Measurements from ENCODE around the gene ZFP62.
"Not testable (repeated sequence)": the region's sequence is repeated elsewhere in the genome, so short reads cannot be mapped to it uniquely, and the experiment has no call there.

Gene ZFP62

GRCh38 chr5:180860887-180861822, at the start of gene ZFP62:
Gene ZFP62, minus strand, starts transcription at chr5:180861276. Its CDS starts 57 bp downstream, at chr5:180861219.
- peak; percentile 77 for DNase-seq

- DNase-seq = no peak
These were observed 49.7 kb upstream of the ZFP62 start for GRCh38 chr5:180910735-180911134.

DNA sequence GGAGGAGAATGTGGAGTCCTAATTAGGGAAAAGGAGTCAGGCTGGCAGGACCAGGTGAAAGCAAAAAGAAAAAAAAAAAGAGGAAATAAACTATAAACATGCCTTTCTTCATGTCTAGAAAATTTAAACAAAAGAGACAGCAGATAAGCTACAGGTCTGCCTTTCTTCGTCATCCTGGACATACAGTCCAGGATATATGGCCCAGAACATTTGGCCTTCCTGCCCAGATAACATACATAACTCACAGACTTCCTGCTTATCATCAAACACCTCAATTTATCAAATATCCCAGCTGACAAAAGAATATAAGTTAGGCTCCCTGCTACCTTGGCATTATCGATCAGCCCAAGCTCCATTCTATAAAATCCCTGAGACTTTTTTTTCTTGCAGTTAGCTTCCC, 49.1 kb upstream of the ZFP62 start:
- no peak for DNase-seq

DNA sequence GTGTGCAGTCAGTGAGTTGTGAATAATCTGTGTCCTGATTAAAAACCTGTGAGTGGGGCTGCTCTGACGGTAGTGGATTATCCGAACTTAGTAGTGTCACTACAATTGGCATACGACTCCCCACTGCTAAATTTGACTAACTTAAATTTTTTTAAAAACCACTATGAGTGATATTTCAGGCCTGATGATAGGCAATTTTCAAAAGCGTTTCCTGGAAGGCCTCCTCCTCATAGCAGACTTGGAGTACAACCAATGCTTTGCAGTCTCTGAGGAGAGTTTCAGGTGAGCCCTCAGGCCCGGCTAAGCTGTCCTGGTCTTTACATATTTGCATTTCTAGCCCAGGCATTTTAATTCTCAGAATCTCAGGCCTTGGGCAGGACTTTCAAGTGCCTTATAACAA, 48.7 kb upstream of the ZFP62 start:
- DNase-seq = no peak

DNA sequence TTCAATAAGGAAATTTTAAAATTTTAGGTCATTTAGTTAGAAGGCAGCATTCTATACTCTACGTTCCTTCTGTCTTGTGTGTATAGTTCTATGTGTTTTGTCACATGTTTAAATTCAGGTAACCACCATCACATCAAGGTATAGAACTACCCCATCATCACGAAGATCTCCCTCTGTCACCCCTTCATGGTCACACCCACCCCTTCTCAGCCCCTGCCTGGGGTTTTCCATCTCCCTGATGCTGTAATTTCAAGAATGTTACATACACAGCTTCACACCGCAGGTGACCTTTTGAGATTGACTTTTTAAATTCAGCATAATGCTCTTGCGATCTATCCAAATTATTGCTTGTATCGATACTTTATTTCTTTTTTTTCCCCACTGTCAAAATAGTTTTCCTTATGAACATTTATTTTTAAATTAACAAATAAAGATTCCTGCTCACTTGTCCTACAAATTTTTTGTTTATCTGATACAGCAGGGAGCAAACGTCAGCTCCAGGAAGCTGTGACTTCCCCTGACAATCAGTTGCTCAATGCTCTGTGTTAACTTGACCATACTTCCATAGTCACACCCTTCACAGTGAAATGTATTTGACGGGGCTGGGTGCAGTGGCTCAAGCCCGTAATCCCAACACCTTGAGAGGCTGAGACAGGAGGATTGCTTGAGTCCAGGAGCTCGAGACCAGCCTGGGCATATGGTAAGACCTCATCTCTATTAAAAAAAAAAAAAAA, 48.1 kb upstream of the ZFP62 start:
- DNase-seq = no peak

DNA sequence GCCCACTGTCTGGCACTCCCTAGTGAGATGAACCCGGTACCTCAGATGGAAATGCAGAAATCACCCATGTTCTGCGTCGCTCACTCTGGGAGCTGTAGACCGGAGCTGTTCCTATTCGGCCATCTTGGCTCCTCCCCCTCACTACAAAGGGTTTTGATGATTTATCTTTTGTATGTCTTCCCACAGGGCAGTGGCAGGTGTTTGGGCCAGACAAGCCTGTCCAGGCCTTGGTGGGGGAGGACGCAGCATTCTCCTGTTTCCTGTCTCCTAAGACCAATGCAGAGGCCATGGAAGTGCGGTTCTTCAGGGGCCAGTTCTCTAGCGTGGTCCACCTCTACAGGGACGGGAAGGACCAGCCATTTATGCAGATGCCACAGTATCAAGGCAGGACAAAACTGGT, 47.3 kb upstream of the ZFP62 start:
- DNase-seq = no peak

DNA sequence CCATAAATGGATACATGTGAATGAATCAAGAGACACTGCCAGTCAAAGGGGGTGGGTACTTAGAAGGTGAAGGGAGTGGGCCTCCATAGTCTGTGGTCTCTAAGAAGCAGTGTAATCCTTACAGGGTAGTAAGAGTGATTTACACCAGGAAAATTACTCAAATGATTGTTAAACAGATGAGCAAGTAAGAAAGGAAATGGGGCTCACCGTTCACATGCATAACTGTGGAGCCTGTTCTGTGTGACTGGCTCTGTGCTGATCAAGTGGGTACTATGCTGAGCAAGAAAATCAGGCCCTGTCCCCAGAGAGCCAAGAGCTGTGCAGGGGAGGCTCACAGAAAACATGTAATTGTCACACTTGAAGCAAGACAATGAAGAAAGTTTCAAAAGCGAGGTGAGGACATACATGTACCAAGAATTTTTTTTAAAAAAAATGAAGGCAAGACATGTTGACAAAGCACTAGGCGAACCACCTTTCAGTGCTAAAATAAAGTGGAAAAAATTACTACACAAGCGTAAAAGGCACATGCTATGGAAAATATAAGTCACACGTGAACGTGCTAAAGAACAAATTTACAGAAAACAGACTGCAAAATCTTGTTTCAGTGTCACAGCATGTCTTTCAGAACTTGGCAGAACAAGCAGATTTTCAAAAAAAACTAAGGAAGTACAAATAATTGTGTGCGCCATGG, 40.4 kb upstream of the ZFP62 start:
- no peak for DNase-seq

GRCh38 chr5:180900178-180900577, 39.1 kb upstream of the ZFP62 start:
- DNase-seq = no peak

DNA sequence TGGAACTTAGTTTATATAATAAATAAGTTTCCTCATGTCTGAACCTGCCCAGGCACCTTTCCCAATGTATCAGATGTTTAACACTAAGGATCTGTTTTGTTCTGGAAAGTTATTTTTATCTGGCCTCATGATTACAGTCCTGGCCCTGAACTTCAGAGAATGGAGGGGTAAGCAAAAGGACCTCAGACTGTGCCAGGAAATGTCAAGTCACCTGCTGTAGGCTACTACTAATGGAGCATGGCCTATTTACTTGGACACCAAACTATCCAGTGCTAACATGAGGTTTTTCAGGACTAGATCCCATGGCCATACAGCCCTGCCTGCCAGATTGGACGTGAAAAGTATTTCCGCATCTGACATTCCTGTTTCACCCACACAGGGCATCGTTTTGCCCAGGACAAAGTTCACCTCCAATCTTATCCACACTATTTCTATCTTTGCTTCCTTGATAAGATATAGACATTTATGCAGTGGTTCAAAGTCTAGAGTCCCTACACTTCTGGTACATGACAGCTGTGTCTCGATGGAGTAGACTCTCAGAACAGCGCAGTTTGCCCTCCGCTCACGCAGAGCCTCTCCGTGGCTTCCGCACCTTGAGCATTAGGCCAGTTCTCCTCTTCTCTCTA, 37.7 kb upstream of the ZFP62 start, which contains the start of gene BTNL8:
TSS of gene BTNL8 (plus strand) at position 539 of the 626 bp plus-strand sequence. CDS start 152 bp downstream, outside the sequence.
- no peak for DNase-seq

DNA sequence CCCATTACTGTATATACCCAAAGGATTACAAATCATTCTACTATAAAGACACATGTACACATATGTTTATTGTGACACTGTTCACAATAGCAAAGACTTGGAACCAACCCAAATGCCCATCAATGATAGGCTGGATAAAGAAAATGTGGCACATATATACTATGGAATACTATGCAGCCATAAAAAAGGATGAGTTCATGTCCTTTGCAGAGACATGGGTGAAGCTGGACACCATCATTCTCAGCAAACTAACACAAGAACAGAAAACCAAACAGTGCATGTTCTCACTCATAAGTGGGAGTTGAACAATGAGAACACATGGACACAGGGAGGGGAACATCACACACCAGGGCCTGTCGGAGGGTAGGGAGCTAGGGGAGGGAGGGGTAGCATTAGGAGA, 34.3 kb upstream of the ZFP62 start:
- not testable (repeated sequence) for DNase-seq

GRCh38 chr5:180889381-180889780, 28.3 kb upstream of the ZFP62 start:
- no peak for DNase-seq

DNA sequence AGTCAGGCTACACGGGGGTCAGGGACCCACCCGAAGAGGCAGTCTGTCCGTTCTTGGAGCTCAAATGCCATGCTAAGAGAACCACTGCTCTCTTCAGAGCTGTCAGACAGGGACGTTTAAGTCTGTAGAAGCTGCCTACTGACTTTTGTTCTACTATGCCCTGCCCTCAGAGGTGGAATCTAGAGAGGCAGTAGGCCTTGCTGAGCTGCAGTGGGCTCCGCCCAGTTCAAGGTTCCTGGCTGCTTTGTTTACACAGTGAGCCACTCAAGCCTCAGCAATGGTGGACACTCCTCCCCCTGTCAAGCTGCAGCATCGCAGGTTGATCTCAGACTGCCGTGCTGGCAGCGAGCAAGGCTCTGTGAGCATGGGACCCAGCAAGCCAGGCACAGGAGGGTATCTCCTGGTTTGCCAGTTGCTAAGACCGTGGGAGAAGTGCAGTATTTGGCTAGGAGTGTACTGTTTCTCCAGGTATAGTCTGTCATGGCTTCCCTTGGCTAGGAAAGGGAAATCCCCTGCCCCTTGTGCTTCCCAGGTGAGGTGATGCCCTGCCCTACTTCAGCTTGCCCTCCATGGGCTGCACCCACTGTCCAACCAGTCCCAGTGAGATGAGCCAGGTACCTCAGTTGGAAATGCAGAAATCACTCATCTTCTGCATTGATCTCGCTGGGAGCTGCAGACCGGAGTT, 24.9 kb upstream of the ZFP62 start:
- DNase-seq = not testable (repeated sequence)

DNA sequence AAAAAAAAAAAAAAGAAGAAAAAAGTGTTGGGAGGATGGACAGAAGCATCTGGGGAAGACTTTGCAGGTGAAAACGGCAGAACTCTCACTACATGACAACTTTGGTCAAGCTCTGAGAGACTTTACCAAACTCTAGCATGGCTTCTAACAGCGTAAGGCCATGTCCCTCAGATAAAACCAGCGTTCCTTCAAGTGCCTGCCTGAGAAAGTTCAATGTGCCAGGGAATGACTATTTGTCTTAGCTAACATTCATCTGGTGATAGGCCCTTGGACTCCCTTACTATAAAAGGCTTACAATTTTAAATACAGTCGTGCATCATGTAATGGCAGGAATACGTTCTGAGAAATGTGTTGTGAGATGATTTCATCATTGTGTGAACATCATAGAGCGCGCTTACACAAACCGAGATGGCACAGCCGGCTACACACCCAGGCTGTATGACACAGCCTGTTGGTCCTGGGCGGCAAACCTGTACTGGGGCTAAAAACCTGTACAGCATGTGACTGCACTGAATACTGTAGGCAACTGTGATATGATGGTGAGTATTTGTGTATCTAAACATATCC, 14.9 kb upstream of the ZFP62 start:
- no peak for DNase-seq

DNA sequence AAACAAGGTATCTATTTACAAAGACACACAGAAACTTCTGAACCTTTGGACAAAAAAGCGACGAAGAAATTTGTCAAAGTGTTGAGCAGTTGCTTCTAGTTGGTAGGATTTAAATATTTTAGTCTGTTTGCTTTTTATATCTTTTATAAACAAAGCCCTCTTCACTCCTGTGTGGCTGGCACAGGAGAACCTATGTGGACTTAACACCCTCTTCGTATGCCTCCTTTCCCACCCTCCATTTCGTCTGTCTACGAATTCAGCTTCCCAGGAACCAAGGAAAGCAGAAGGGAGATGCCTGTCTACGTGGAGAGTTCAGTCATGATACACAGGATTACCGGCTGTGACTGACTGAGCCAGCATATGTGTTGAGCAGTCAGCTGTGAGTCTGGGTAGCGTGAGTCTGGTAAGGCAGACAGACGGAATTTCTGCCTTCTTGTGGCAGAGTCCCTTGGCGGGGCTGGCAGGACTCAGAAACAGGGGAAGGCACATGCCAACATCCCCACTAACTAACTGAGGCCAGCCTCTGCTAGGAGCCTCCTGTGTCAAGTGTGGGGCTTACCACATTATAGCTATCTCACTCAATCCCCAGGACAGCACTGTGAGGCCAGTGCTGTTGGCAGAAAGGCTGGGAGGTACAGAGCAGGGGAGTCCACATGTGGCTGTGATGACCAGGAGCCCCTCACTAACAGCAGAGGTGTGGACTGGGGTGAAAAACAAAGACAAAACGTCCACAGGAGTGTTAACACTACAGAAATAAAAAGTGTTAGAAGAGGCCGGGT, 13.9 kb upstream of the ZFP62 start:
- DNase-seq = no peak

DNA sequence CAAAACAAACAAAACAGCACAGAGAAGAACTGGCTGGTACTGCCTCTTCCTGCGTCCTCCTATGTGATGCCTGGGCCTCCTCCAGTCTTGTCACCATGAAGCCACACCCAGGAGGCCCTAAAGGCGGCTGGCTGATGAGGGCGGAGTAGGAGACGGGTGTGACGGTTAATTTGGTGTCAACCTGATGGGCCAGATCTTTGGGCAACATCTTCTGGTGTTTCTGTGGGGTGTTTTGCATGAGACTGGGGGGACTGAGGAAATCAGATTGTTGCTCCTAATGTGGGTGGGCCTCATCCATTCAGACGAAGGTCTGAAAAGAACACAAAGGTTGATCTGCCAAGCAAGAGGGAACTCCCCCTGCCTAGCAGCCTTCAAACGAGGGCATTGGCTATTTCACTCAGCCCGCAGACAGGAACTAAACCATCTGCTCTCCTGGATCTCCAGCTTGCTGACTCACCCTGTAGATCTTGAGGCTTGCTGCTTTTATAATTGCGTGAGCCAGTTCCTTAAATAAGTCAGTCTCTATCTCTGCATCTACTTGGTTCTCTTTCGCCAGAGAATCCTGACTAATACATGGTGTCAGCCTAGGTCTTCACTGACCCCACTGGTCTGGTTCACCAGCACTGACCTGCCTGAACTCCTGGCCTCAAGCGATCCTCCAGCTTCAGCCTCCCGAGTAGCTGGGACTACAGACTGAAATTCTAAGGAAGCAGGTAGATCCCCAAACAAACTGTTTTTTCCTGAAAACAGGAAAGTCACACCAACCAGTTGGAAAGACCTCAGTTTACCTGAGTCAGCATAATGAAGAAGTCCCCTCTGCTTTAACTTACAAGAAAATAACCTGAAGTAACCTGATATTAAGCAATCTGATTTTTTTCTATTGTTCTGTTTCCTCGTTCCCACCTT, 12.8 kb upstream of the ZFP62 start:
- DNase-seq = no peak

GRCh38 chr5:180872419-180872818, 11.3 kb upstream of the ZFP62 start:
- DNase-seq = no peak

- DNase-seq = no peak
These were observed 9.4 kb upstream of the ZFP62 start for GRCh38 chr5:180870276-180871068.

- DNase-seq = no peak
These were observed 8.5 kb upstream of the ZFP62 start for GRCh38 chr5:180869587-180869986.

DNA sequence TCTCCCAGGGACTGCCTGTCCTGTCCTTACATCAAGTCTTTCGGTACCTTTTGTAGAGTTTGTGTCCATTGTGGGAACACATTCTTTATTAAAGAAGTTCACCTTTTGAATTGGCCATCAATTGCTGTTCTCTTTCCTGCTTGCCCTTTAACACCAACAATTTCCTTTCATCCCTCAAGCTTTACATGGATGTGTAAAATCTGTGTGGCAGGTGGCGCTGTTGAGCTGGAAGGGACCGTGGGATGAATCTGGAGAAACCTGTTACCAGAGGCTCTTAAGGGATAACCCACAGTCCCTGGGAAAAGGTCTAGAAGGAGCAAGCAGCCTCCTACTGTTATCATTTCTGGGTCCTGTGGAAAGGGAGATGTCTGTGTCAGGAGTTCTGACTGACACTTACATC, 7.9 kb upstream of the ZFP62 start:
- DNase-seq = peak; percentile 30
